ENCODE measurements around the gene CSH1.
"Not testable (repeated sequence)": the region's sequence is repeated elsewhere in the genome, so short reads cannot be mapped to it uniquely, and the experiment has no call there.

GRCh38 chr17:63903787-63904201, 7.4 kb upstream of the CSH1 start:
- peak; percentile 34 for TF ChIP-seq CTCF (IDR thresholded peaks at IDR 0.05; ENCODE audit: low read depth, low read length, poor library complexity, severe bottlenecking)
- not testable (repeated sequence) for TF ChIP-seq EZH2phosphoT487 (IDR thresholded peaks at IDR 0.05; ENCODE audit: borderline replicate concordance, low read length)

All from DOHH2 (cell line).